H9 (cell line): ENCODE data around the gene FAM240A. TPM values are rescaled to one million over a fixed set of nuclear protein-coding genes. Genes with fewer than 3 reads are reported as not detected.

Source experiments
- DNase-seq: peaks from one replicate; pipeline ENCODE4 v3.0.0-alpha.2; 2017
- H2AFZ ChIP-seq: one replicate; pipeline ENCODE4 v1.6.1; 2013; ENCODE audit warnings: mild to moderate bottlenecking, low read length, control low read depth, moderate library complexity
- H2AK5ac ChIP-seq: 2 replicates; pipeline ENCODE4 v1.6.1; 2013; ENCODE audit warnings: low read length, control low read depth, mixed read lengths; ENCODE audit not compliant: insufficient read length
- H2BK120ac ChIP-seq: one replicate; pipeline ENCODE4 v1.6.1; 2013; ENCODE audit warnings: low read depth, mild to moderate bottlenecking, low read length, control low read depth, inconsistent platforms; ENCODE audit not compliant: poor library complexity, severe bottlenecking
- H2BK12ac ChIP-seq: 2 replicates; pipeline ENCODE4 v1.6.1; 2013; ENCODE audit warnings: low read length, control low read depth, mixed read lengths, low read depth; ENCODE audit not compliant: insufficient read length
- H2BK15ac ChIP-seq: 2 replicates; pipeline ENCODE4 v1.6.1; 2013; ENCODE audit warnings: low read depth, low read length, control low read depth
- H2BK20ac ChIP-seq: one replicate; pipeline ENCODE4 v1.6.1; 2013; ENCODE audit warnings: low read depth, mild to moderate bottlenecking, low read length, control low read depth, inconsistent platforms; ENCODE audit not compliant: poor library complexity, severe bottlenecking
- H2BK5ac ChIP-seq: 2 replicates; pipeline ENCODE4 v1.6.1; 2013; ENCODE audit warnings: low read length, control low read depth, mixed read lengths; ENCODE audit not compliant: insufficient read length
- H3K14ac ChIP-seq: 2 replicates; pipeline ENCODE4 v1.6.1; 2013; ENCODE audit warnings: low read length, control low read depth; ENCODE audit not compliant: insufficient read depth
- H3K18ac ChIP-seq: 2 replicates; pipeline ENCODE4 v1.6.1; 2013; ENCODE audit warnings: low read depth, mild to moderate bottlenecking, mixed read lengths, low read length, control low read depth; ENCODE audit not compliant: insufficient read length
- H3K23ac ChIP-seq: 2 replicates; pipeline ENCODE4 v1.6.1; 2013; ENCODE audit warnings: low read length, control low read depth, mixed read lengths, low read depth; ENCODE audit not compliant: insufficient read length
- H3K23me2 ChIP-seq: 2 replicates; pipeline ENCODE4 v1.6.1; 2013; ENCODE audit warnings: low read depth, mild to moderate bottlenecking, mixed read lengths, low read length, control low read depth; ENCODE audit not compliant: insufficient read length, poor library complexity, severe bottlenecking
- H3K27ac ChIP-seq: 2 replicates; pipeline ENCODE4 v1.5.1; 2013; ENCODE audit warnings: low read length, control low read depth, mixed read lengths, low read depth; ENCODE audit not compliant: insufficient read length
- H3K27me3 ChIP-seq: 2 replicates; pipeline ENCODE4 v1.6.1; 2013; ENCODE audit warnings: low read length, control low read depth, inconsistent platforms; ENCODE audit not compliant: insufficient read depth
- H3K4ac ChIP-seq: 2 replicates; pipeline ENCODE4 v1.6.1; 2013; ENCODE audit warnings: low read depth, mild to moderate bottlenecking, control low read depth, inconsistent platforms, low read length, moderate library complexity
- H3K4me1 ChIP-seq: 2 replicates; pipeline ENCODE4 v1.6.1; 2013; ENCODE audit warnings: low read length, control low read depth, inconsistent platforms; ENCODE audit not compliant: insufficient read depth
- H3K4me2 ChIP-seq: 2 replicates; pipeline ENCODE4 v1.6.1; 2013; ENCODE audit warnings: low read length, control low read depth, mixed read lengths; ENCODE audit not compliant: insufficient read length, insufficient read depth
- H3K56ac ChIP-seq: 2 replicates; pipeline ENCODE4 v1.6.1; 2013; ENCODE audit warnings: low read depth, mild to moderate bottlenecking, mixed read lengths, low read length, control low read depth; ENCODE audit not compliant: insufficient read length
- H3K79me1 ChIP-seq: 2 replicates; pipeline ENCODE4 v1.6.1; 2013; ENCODE audit warnings: low read depth, mild to moderate bottlenecking, moderate library complexity, low read length, control low read depth, inconsistent platforms; ENCODE audit not compliant: insufficient read depth, poor library complexity, severe bottlenecking
- H3K79me2 ChIP-seq: 2 replicates; pipeline ENCODE4 v1.6.1; 2013; ENCODE audit warnings: low read length, control low read depth, inconsistent platforms; ENCODE audit not compliant: insufficient read depth
- H3K9ac ChIP-seq: 2 replicates; pipeline ENCODE4 v1.6.1; 2013; ENCODE audit warnings: low read length, control low read depth, mixed read lengths; ENCODE audit not compliant: insufficient read length; ENCODE audit errors: extremely low read depth
- H3K9me3 ChIP-seq: one replicate; pipeline ENCODE4 v1.6.1; 2013; ENCODE audit warnings: low read depth, low read length, inconsistent platforms; ENCODE audit not compliant: control insufficient read depth
- H3T11ph ChIP-seq: one replicate; pipeline ENCODE4 v1.6.1; 2013; ENCODE audit warnings: mild to moderate bottlenecking, low read length, control low read depth, inconsistent platforms
- H4K20me1 ChIP-seq: one replicate; pipeline ENCODE4 v1.6.1; 2013; ENCODE audit not compliant: control insufficient read depth, insufficient read length, insufficient read depth
- H4K5ac ChIP-seq: 2 replicates; pipeline ENCODE4 v1.6.1; 2013; ENCODE audit warnings: low read depth, mild to moderate bottlenecking, mixed read lengths, low read length, control low read depth; ENCODE audit not compliant: insufficient read length
- H4K8ac ChIP-seq: replicated peaks from 2 replicates; pipeline ENCODE4 v1.6.1; 2013; ENCODE audit warnings: low read length, control low read depth, mixed read lengths, low read depth; ENCODE audit not compliant: insufficient read length
- H4K91ac ChIP-seq: 2 replicates; pipeline ENCODE4 v1.6.1; 2013; ENCODE audit warnings: low read depth, mild to moderate bottlenecking, moderate library complexity, mixed read lengths, low read length, control low read depth; ENCODE audit not compliant: insufficient read length
- H3K27ac Mint-ChIP-seq, 3 experiments: 2 replicates in 2 of 3; 3 replicates in 1 of 3; pipeline ENCODE4 v1.8.0; 2020 to 2021; ENCODE audit warnings: mixed read lengths in 3 of 3, mild to moderate bottlenecking in 1 of 3, moderate library complexity in 1 of 3
- H3K27me3 Mint-ChIP-seq: 2 replicates; pipeline ENCODE4 v1.8.0; 2021; ENCODE audit warnings: low read depth, mild to moderate bottlenecking, moderate library complexity, mixed read lengths
- H3K36me3 Mint-ChIP-seq, 3 experiments: 2 replicates in 2 of 3; 3 replicates in 1 of 3; pipeline ENCODE4 v1.8.0; 2020 to 2021; ENCODE audit warnings: low read depth in 3 of 3, mixed read lengths in 3 of 3; ENCODE audit not compliant: insufficient read depth in 1 of 3
- H3K4me1 Mint-ChIP-seq, 2 experiments: 2 replicates each; pipeline ENCODE4 v1.8.0; 2020; ENCODE audit warnings: mixed read lengths in 2 of 2
- H3K4me3 Mint-ChIP-seq, 2 experiments: 2 replicates in 1 of 2; 3 replicates in 1 of 2; pipeline ENCODE4 v1.8.0; 2020 to 2021; ENCODE audit warnings: mild to moderate bottlenecking in 2 of 2, mixed read lengths in 2 of 2, moderate library complexity in 1 of 2
- H3K9me3 Mint-ChIP-seq, 2 experiments: 2 replicates in 1 of 2; 3 replicates in 1 of 2; pipeline ENCODE4 v1.8.0; 2020; ENCODE audit warnings: mild to moderate bottlenecking in 2 of 2, mixed read lengths in 2 of 2, moderate library complexity in 1 of 2
- WGBS: extraction: QIAGEN DNeasy Blood & Tissue Kit; methylation state at CpG from one replicate; pipeline ENCODE4 v1.1.7; 2013; ENCODE audit warnings: missing lambda C conversion rate, low lambda C conversion rate, mixed read lengths; ENCODE audit not compliant: insufficient read length; ENCODE audit errors: extremely low coverage; 5-methylcytosine and 5-hydroxymethylcytosine counted together
- total RNA-seq: library from RNA; stranded (reverse); gene quantifications from 2 replicates; pipeline ENCODE4 v1.2.1, GENCODE V29; 2021
- TF ChIP-seq, protein P1 (sequence below): fragments of 200-600 bp; sonication (generic); conservative IDR thresholded peaks from 3 replicates; pipeline ENCODE4 v1.8.0; 2021; ENCODE audit warnings: antibody characterized with exemption, mild to moderate bottlenecking

The FAM240A gene
- total RNA-seq, 1 experiment from 2014 or later = 0.11 TPM

DNA sequence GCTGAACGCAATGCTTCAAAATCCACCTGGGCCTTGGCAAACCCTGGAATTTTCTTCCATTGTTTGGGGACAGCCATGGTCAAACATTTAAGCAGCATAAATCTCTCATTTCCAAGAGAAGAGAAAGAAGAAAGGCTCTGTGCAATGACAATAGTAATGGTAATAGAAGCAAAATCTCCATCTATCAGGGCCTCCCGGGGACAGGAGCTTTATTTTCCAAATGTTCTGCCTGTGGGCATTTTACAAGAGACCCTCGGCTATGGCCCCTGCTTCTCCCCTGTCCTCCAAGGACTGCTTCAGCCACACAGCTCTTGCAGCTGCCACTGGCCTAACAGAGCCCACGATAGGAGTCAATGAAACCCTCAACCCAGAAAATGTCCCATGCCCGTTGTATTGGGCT lies 12.7 kb upstream of the FAM240A start:
- Histone ChIP-seq H4K20me1 (no peaks in the 10 kb centered on the region), H3K18ac (no peak overlapping the region), H2AK5ac (no peak overlapping the region), H2BK12ac (no peak overlapping the region), H2BK20ac (no peak overlapping the region), H2BK5ac (no peak overlapping the region), H3T11ph (no peak overlapping the region), H2AFZ (no peak overlapping the region), H2BK120ac (no peak overlapping the region), H4K91ac (no peak overlapping the region), H4K5ac (no peak overlapping the region), H3K9ac (no peak overlapping the region), H3K23me2 (no peaks in the 10 kb centered on the region), H3K56ac (no peak overlapping the region), H3K79me2 (no peaks in the 10 kb centered on the region), H3K14ac (no peak overlapping the region), H3K79me1 (no peaks in the 10 kb centered on the region), H3K4ac (no peak overlapping the region; the same call in 1 of the 2 replicates), H2BK15ac (no peak overlapping the region), H4K8ac (no peak overlapping the region), H3K27me3 (no peaks in the 10 kb centered on the region), H3K23ac (no peak overlapping the region), H3K4me2 (peak overlapping the region; percentile 11), H3K4me1 (peaks cover 26% of the 10 kb centered on the region), H3K9me3 (no peaks in the 10 kb centered on the region), H3K27ac (peak overlapping the region; percentile 22)
- Mint-ChIP-seq H3K36me3 (peaks cover 0 to 4% (median 2%) of the 10 kb centered on the region in 3 experiments; a peak in 3 of 7 replicates), H3K4me1 (peaks cover 49 to 56% of the 10 kb centered on the region in 2 experiments), H3K4me3 (peak overlapping the region in 1 of 2 experiments; percentile 27; a peak in 1 of 5 replicates), H3K27me3 (no peaks in the 10 kb centered on the region), H3K9me3 (no peaks in the 10 kb centered on the region), H3K27ac (peak overlapping the region; percentile 95 to 96 (median 96))
- TF ChIP-seq, protein P1, sequence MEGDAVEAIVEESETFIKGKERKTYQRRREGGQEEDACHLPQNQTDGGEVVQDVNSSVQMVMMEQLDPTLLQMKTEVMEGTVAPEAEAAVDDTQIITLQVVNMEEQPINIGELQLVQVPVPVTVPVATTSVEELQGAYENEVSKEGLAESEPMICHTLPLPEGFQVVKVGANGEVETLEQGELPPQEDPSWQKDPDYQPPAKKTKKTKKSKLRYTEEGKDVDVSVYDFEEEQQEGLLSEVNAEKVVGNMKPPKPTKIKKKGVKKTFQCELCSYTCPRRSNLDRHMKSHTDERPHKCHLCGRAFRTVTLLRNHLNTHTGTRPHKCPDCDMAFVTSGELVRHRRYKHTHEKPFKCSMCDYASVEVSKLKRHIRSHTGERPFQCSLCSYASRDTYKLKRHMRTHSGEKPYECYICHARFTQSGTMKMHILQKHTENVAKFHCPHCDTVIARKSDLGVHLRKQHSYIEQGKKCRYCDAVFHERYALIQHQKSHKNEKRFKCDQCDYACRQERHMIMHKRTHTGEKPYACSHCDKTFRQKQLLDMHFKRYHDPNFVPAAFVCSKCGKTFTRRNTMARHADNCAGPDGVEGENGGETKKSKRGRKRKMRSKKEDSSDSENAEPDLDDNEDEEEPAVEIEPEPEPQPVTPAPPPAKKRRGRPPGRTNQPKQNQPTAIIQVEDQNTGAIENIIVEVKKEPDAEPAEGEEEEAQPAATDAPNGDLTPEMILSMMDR = no peak
- peak; percentile 65 for DNase-seq
- no CpG with 5 or more reads among the region's 5 CpGs for WGBS
